ENCODE data around the gene PRPF18.
"Not testable (repeated sequence)": the region's sequence is repeated elsewhere in the genome, so short reads cannot be mapped to it uniquely, and the experiment has no call there.

Gene PRPF18, protein sequence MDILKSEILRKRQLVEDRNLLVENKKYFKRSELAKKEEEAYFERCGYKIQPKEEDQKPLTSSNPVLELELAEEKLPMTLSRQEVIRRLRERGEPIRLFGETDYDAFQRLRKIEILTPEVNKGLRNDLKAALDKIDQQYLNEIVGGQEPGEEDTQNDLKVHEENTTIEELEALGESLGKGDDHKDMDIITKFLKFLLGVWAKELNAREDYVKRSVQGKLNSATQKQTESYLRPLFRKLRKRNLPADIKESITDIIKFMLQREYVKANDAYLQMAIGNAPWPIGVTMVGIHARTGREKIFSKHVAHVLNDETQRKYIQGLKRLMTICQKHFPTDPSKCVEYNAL

DNA sequence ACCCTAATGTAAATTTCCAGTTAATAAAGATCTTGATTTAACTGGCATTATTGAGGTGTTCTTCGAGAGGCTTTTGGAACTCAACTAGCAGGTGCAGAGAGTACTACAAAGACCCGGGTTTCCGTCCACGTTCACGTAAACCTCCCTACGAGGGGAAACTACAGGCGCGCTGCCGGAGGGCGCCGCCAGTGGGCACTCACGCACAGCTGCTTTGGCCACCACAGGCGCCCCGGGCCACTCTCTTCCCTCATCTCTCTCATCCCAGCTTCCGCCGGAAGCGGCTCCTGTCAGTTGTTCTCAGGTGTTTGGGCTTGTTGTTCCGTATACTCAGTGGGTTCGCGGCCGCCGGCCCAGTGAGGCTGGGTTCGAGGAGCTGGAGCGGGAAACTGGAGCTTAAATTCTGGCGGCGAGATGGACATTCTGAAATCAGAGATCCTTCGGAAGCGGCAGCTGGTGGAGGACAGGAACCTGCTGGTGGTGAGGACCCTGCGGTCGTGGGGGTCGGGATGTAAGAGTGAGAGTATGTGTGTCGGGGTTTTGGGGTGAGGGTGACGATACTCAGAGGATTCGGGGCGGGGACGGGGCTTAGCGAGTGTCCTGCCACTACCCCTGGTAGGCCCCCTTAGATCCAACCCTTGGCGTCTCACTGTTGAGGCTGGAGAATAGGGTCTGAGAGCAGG is at the start of gene PRPF18:
PRPF18 (plus strand) TSS at position 290 of the 680 bp plus-strand sequence; CDS start at position 412, 122 bp downstream.
- DNase-seq (ENCODE audit: low spot score): peak; percentile 93

DNA sequence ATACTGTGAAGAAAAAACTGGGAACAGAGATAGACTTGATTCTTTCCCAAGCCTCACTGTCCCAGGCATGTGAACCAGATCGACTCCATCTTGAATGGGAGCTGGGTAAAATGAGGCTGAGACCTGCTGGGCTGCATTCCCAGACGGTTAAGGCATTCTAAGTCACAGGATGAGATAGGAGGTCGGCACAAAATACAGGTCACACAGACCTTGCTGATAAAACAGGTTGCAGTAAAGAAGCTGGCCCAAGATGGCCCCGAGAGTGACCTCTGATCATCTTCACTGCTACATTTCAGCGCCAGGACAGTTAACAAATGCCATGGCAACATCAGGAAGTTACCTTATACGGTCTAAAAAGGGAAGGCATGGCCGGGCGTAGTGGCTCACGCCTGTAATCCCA is 48.8 kb upstream of the PRPF18 start:
- not testable (repeated sequence) for DNase-seq (ENCODE audit: low spot score)

DNA sequence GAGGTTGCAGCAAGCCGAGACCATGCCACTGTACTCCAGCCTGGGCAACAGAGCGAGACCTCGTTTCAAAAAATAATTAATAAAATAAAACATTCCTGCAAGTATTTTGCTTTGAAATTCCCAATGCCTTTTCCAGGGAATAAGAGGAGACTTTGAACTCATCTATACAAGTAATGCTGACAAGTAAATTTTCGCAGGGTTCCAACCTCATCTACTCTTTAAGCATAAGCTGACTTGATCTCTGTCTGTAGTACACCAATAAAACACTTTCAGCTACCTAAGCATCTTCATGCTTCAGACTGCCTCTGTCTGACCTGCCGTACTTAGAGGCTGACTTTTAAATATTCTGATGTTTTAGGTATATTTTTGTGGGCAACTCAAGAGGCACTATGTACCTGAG is 44.2 kb upstream of the PRPF18 start:
- DNase-seq (ENCODE audit: low spot score): no peak

DNA sequence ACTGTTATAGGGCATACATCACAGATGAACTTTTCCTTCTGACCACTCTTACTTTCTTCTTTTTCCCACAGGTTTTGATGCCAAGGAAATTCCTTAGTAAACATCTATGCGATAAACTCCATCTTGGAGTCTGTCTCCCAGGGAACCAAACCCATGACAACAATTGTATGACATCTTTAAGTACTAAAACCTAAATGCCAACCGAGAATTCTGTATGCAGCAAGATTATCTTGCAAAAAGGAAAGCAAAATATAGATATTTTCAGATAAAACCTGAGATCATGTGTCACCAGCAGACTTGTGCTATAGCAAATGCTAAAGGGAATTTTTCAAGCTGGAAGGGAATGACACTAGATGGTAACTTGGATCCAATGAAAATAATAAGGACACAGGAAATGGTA is 36.0 kb upstream of the PRPF18 start:
- no peak for DNase-seq (ENCODE audit: low spot score)

DNA sequence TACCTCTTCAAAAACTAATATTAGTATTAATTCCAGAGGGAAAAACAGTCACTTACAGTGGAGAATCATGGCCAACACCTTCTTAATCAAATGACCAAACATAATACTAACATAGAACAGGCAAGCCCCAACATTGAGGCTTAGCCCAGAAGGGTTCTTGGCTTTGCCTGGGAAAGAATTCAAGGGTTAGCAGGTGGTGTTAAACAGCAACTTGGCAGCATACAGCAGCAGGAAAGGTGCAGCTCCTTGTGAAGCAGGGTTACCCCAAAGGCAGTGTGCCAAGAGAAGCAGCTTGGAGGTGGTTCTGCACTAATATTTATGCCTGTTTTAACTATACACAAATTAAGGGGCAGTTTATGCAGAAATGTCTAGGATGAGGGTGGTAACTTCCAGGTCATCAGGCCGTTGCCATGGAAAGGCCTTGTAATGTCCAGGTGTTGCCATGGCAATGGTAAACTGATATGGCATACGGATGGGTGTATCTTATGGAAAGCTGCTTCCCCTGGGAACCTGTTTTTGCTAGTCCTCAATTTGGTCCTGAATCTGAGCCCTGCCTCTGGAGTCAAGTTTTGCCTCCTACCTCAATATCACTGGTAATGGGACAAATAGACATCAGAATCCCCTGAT is 30.8 kb upstream of the PRPF18 start:
- no peak for DNase-seq (ENCODE audit: low spot score)

DNA sequence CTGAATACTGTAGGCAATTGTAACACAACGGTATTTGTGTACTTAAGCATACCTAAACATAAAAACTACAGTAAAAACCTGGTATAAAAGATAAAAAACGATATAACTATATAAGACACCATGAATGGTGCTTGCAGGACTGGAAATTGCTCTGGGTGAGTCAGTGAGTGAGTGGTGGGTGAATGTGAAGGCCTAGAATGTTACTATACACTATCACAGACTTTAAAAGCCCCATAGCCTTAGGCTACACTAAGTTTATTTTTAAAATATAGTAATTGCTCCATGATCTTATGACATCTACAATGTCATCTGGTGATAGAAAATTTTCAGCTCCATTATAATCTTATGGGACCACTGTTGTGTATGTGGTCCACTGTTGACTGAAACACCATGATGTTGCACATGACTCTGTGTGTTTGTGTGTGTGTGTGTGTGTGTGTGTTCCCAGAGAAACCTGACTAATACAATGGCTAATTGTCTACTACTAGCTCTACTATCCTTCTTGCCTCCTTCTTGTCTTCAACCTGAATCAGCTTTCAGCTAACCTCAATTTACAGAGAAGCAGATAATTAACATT is 27.6 kb upstream of the PRPF18 start:
- DNase-seq (ENCODE audit: low spot score): no peak

DNA sequence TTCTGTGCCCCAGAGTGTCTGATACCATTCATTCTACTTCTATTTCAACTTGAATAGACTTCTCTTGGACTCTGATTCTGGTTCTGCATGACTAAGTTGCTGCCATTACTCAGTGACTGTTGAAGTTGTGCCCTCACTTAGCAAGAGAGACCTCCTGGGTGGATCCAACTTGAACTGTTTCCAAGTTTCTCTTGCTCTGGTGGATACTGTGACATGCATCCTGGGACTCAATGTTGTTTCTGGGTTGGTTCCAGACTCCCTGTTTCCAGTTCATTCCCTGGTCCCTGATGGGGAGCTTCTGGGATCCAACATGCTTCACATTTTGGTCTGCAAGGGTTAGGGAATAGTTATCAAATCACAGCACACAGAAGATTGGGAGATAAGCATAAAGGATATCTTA is 26.2 kb upstream of the PRPF18 start:
- no peak for DNase-seq (ENCODE audit: low spot score)

DNA sequence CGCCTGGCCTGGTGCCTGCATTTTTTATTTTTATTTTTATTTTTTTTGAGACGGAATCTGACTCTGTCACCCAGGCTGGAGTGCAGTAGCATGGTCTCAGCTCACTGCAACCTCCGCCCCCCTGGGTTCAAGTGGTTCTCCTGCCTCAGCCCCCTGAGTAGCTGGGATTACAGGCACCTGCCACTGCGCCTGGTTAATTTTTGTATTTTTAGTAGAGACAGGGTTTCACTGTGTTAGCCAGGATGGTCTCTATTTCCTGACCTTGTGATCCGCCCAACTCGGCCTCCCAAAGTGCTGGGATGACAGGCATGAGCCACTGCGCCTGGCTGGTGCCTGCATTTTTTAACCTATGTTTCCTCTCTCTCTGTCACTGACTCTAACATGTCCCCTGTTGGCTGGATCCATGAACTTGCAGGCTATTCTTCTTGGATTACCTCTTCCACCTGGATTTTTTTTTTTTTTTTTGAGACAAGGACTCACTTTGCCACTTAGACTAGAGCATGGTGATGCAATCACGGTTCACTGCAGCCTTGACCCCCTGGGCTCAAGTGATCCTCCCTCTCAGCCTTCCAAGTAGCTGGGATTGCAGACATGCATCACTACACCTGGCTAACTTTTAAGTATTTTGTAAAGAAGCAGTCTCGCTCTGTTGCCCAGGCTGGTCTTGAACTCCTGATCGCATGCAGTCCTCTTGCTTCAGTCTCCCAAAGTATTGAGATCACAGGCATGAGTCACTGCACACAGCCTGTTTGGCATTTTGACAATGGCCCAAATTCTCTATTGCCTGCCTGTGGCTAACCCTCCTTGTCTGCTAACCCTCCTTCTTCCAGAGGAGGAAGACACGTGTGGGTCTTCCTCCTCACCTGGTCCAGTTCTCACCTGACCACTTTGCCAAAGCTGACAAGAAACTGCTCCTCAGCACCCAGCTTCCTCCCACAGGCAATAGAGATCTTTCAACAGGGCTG is 23.0 kb upstream of the PRPF18 start:
- no peak for DNase-seq (ENCODE audit: low spot score)

DNA sequence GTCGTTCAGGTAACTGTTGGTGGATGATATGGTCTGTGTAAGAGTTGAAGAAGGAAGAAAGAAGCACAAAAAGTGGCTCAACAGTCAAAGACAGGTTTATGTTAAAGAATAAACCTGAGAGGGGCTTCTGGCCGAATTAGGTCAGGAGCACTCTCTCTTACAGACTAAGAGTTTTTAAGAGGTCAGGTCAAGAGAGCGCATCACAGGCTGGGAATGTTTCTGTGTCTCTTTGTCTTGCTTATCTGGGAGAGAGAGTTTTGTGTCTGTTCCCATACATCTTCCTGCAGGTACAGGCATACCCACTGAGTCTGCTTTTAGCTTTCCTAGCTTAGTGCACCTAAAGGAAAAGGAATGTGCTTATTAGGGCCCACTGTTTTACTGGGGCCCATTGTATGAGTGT is 22.2 kb upstream of the PRPF18 start:
- no peak for DNase-seq (ENCODE audit: low spot score)

DNA sequence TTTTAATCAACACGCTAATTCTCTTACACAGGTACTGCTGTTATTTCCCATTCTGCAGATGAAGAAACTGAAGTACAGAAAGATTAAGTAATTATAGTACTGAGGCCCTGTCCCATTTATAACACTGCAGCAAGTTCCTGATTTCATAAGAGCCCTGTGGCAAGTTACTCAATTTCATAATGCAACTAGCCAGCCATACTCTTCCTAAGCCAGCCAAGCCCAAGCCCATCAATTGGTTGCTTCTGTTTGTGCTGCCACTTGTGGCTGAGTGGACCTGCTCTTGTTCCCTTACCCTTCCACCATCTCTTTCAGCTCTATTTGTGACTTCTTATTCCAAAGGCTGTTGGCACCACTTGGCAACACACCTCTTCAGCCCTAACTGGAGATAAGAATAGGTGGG is 19.7 kb upstream of the PRPF18 start:
- no peak for DNase-seq (ENCODE audit: low spot score)

DNA sequence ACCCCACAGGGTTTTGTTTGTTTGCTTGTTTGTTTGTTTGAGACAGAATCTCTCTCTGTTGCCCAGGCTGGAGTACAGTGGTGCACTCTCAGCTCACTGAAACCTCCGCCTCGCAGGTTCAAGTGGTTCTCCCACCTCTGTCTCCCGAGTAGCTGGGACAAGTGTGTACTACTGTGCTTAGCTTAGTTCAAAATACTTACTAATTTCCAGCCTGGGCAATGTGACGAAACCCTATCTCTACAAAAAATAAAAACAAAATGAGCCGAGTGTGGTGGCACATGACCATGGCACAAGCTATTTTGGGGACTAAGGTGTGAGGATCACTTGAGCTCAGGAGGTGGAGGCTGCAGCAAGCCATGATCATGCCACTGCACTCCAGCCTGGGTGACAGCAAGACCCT is 15.2 kb upstream of the PRPF18 start:
- no peak for DNase-seq (ENCODE audit: low spot score)

DNA sequence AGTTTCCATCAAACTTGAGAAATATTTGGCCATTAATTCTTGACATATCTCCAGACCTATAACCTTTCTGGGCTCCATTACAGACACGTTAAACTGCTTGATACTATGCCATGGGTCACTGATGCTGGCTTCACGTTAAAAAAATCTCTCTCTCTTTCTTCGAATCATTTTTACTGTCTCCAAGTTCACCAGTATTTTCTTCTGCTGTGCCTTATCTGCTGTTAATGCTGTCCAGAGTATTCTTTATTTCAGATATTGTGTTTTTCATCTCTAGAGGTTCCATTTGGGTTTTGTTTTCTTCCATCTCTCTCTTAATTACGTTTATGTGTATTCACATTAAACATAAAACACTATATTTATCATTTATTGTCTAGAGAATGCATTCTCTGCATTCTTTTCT is 12.8 kb upstream of the PRPF18 start:
- no peak for DNase-seq (ENCODE audit: low spot score)

DNA sequence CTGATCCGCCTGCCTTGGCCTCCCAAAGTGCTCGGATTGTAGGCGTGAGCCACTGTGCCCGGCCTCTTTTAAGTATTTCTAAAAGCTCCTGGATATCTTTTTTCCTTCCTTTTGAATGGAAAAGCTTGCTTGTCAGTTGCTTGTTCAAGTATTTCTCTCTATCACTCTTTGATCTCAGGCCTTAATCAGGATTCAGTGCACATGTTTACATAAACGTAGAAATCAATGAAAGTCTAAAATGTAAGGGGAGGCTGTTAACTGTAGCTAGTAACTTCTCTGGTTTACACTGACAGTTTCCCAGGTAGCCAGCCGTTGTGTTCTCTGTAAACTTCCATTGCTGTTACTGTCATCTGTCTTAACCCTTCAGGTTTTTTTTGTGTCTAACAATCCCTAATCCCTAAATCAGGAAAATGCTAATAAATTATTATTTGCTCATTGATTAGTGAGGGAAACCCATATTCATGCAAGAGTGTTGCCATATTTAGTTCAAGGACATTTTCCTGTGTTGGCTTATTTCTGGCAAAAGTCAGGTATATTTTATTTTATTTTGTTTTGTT is 1.5 kb upstream of the PRPF18 start:
- DNase-seq (ENCODE audit: low spot score): no peak

DNA sequence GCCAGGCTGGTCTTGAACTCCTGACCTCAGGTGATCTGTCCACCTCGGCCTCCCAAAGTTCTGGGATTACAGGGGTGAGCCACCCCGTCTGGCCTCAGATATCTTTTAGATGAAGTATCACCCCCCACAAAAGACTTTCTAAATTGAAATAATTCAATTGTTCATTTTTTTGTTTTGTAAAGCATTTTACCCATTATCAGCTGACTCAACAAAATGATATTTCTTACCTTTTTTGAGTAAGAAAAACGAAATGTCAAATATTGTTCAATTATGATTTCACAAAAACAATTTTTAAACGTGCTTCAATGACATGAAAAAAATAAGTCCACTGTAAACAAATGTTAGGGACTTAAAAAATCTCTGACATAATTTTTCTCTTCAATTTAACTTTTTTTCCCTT is 822 bp upstream of the PRPF18 start:
- DNase-seq (ENCODE audit: low spot score): no peak

DNA sequence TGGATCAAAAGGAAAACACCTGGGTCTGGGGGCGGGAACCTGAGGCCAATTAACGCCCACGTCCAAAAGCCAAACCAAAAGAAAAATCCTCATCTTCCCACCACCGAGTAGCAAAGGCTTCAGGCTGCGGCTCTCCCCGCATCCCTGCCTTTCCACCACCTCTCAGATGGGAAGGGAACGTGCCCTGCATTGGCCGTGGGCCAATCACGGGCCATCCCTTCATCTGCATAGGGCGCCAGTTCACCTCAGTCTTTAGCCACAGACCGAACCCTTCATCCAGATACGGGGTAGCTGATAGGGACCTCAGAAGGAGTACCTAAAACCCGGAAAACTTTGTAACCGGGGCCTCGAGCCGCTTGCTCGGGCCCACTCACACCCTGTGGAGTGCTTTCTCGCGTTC is 626 bp downstream of the PRPF18 start:
- DNase-seq (ENCODE audit: low spot score): peak; percentile 48

DNA sequence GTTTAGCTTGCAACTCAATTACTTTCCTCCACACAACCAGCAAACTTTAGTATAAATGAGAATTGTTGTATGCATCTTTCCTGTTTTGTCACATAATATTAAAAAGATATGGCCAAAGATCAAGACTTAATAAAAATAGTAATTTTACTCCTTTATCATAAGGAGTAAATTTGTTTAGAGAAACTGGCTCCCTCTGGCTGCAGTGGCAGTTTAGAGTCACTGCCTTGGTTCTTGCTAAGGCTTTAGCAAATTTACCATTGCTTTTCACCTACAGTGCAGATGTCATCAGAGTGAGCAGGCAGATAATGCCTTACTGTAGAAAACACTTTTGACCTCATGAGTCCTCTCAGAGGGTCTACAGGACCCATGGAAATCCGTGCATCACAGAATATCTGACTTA is 2.6 kb downstream of the PRPF18 start:
- no peak for DNase-seq (ENCODE audit: low spot score)

DNA sequence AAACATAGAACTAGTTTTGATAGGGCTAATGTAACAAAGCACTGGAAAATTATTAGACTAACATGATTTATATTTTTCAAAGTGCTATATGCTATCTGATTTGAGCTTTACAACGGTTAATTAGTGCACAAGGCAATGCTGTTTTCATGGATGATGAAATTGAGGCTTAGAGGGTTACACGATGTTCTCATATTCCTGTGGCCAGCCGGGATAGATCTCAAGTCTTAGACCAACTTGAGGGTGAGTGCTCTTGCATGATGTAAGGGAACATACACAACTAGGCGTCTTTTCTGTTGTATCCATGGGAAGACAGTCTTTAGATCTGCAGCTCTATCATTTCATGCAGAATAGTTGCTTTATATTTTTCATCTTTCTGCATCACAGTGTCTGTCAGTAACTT is 4.1 kb downstream of the PRPF18 start:
- no peak for DNase-seq (ENCODE audit: low spot score)

DNA sequence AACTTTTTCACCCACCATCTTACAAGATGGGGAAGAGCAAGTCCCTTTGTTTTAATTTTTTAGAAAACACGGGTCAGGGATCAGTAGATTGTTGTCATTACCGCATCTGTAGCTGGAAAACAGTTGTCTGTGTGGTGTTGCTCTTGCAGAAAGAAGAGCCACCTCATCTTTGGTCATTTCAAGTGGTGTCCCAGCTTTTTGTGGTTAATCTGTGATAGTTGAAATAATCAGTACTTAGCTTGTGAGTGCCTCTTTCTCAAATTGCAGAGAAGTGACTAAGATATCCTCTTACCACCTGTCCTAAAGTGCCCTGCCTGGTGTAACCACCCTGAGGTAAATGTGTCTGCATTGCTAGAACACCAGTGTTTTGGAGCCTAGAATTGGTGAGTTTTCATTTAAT is 5.5 kb downstream of the PRPF18 start:
- DNase-seq (ENCODE audit: low spot score): no peak

DNA sequence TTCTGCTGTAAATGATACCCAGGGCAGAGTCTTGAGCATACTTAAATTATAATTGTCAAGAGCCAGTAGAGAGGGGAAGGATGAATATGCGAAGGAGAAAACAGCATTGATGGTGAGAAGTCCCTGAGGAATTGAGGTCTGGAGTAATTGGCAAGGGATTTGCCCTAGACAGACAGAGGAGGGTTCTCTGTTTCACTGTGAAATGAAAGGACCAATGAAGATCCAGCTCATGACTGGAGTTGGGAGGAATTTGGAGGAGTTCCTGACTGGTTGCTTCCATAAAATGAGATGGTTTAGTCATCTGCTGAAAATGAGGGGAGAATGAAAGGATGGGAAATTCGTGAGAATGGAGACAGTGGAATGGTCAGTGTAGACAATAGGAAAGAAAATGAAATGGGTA is 6.8 kb downstream of the PRPF18 start:
- DNase-seq (ENCODE audit: low spot score): no peak

DNA sequence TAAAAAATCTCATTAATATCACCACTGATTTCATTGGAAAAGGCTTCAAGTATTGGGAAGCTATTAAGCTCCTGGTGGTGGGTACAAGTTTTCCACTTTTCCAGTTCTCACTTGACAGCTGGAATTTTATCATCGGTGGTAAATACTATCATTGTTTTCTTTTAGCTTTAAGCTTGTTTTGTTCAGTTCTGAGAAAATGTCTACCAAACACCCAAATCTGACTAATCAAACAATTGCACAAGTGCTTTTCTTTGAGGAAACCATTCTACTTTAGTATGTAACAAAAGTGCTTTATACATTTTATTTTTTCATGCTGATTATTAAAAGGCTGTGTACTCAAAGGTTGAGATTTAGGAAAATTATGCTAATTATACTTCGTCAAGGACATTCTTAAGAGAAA is 7.9 kb downstream of the PRPF18 start:
- DNase-seq (ENCODE audit: low spot score): no peak

DNA sequence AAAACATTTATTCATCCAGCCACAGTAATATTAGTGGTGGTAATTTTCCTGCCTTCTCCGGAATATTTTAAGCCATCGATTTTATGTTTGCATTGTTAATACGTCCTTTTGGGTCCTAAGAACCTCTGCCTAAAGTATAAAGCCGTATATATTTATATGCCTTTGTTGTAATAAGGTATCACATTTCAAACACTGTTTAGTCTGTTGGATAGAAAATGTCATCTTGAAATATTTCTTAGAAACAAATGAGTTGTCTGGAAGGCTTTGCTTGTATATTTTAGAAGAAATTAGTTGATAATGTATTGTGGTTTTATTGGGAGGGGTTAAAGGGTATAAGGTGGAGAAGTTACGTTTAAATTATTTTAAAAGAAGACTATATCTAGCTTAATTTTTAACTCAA is 11.1 kb downstream of the PRPF18 start:
- no peak for DNase-seq (ENCODE audit: low spot score)
